ENCODE data around the gene LRRC32.
"Not testable (repeated sequence)": the region's sequence is repeated elsewhere in the genome, so short reads cannot be mapped to it uniquely, and the experiment has no call there.

Gene LRRC32

DNA sequence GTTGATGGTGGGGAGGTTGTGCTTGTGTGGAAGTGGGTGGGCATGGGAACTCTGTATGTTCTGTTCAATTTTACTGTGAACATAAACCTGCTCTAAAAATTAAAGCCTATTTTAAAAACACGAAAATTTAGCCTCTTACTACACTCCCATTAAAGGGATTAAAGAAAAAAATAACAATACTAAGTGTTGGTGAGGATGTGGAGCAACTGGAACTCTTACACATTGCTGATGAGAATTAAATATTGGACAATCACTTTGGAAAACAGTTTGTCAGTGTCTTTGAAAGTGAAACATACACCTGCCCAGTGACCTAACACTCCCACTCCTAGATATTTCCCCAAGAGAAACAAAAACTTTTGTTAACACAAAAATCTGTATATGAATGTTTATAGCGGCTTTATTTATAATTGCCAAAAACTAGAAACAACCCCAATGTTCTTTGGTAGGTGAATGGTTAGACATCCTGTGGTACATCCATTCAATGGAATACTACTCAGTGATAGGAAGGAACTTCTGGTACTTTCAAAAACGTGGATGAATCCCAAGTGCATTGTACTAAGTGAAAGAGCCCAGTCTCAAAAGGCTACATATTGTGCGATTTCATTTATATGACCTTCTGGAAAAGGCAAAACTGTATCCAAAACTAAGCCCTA, 23.5 kb downstream of the LRRC32 start:
- no peaks in the 10 kb centered on the region for H4K20me1 ChIP-seq (ENCODE audit: insufficient read depth)
- TF ChIP-seq, protein P1, sequence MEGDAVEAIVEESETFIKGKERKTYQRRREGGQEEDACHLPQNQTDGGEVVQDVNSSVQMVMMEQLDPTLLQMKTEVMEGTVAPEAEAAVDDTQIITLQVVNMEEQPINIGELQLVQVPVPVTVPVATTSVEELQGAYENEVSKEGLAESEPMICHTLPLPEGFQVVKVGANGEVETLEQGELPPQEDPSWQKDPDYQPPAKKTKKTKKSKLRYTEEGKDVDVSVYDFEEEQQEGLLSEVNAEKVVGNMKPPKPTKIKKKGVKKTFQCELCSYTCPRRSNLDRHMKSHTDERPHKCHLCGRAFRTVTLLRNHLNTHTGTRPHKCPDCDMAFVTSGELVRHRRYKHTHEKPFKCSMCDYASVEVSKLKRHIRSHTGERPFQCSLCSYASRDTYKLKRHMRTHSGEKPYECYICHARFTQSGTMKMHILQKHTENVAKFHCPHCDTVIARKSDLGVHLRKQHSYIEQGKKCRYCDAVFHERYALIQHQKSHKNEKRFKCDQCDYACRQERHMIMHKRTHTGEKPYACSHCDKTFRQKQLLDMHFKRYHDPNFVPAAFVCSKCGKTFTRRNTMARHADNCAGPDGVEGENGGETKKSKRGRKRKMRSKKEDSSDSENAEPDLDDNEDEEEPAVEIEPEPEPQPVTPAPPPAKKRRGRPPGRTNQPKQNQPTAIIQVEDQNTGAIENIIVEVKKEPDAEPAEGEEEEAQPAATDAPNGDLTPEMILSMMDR (conservative IDR thresholded peaks at IDR 0.05; ENCODE audit: low read depth, low read length) = no peak
- H3K4me1 ChIP-seq (ENCODE audit: low read depth, poor library complexity, severe bottlenecking) = no peaks in the 10 kb centered on the region
- H2AFZ ChIP-seq (ENCODE audit: low read depth) = no peak overlapping the region
- H3K27ac ChIP-seq = no peak overlapping the region
- H3K79me2 ChIP-seq (ENCODE audit: insufficient read depth, low read depth) = no peaks in the 10 kb centered on the region
- H3K4me2 ChIP-seq = no peak overlapping the region
- H3K27me3 ChIP-seq (ENCODE audit: insufficient read depth, low read depth) = no peaks in the 10 kb centered on the region
- no peak overlapping the region for H3K9ac ChIP-seq
- no peak overlapping the region for H3K4me3 ChIP-seq (IDR thresholded peaks at IDR 0.05; ENCODE audit: insufficient read depth, low read depth, low read length)
- H3K36me3 ChIP-seq (ENCODE audit: insufficient read depth) = no peaks in the 10 kb centered on the region

- no peak overlapping the region for H3K9ac ChIP-seq
- no peaks in the 10 kb centered on the region for H3K4me1 ChIP-seq (ENCODE audit: low read depth, poor library complexity, severe bottlenecking)
- H3K4me2 ChIP-seq = no peak overlapping the region
- no peaks in the 10 kb centered on the region for H3K36me3 ChIP-seq (ENCODE audit: insufficient read depth)
- no peak overlapping the region for H3K27ac ChIP-seq
- no peak overlapping the region for H2AFZ ChIP-seq (ENCODE audit: low read depth)
- H3K27me3 ChIP-seq (ENCODE audit: insufficient read depth, low read depth) = no peaks in the 10 kb centered on the region
- H4K20me1 ChIP-seq (ENCODE audit: insufficient read depth) = no peaks in the 10 kb centered on the region
- no peaks in the 10 kb centered on the region for H3K79me2 ChIP-seq (ENCODE audit: insufficient read depth, low read depth)
- H3K4me3 ChIP-seq (IDR thresholded peaks at IDR 0.05; ENCODE audit: insufficient read depth, low read depth, low read length) = no peak overlapping the region
- TF ChIP-seq, protein P1 (conservative IDR thresholded peaks at IDR 0.05; ENCODE audit: low read depth, low read length) = no peak
These were observed 26.0 kb downstream of the LRRC32 start for GRCh38 chr11:76644591-76644990.

- not testable (repeated sequence) for H3K4me3 ChIP-seq (IDR thresholded peaks at IDR 0.05; ENCODE audit: insufficient read depth, low read depth, low read length); H3K4me1 ChIP-seq (ENCODE audit: low read depth, poor library complexity, severe bottlenecking); H3K4me2 ChIP-seq; H4K20me1 ChIP-seq (ENCODE audit: insufficient read depth); H2AFZ ChIP-seq (ENCODE audit: low read depth); H3K79me2 ChIP-seq (ENCODE audit: insufficient read depth, low read depth); H3K27ac ChIP-seq; H3K9ac ChIP-seq; H3K36me3 ChIP-seq (ENCODE audit: insufficient read depth); H3K27me3 ChIP-seq (ENCODE audit: insufficient read depth, low read depth)
These were observed 26.8 kb downstream of the LRRC32 start for GRCh38 chr11:76643711-76644110.

DNA sequence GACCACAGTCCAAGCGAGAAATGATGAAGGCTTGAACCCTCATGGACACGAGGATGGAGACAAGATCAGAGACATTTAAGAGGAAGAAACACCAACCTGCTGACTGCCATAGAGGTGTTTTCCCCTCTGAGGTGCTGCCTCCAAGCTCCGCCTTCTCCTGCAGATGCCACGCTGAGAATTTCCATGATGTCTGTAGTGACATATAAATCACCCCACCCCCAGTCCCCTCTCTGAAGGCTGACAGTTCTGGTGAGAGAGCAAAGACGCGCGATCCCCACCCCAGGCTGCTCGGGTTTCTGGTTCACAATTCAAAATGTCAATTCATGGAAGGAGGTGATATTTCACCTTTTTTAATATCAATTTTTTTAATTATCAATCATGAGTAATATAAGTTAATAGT, 28.2 kb downstream of the LRRC32 start:
- Histone ChIP-seq H3K4me1 (ENCODE audit: low read depth, poor library complexity, severe bottlenecking) (no peaks in the 10 kb centered on the region), H3K4me2 (no peak overlapping the region), H3K4me3 (IDR thresholded peaks at IDR 0.05; ENCODE audit: insufficient read depth, low read depth, low read length) (no peak overlapping the region), H4K20me1 (ENCODE audit: insufficient read depth) (no peaks in the 10 kb centered on the region), H2AFZ (ENCODE audit: low read depth) (no peak overlapping the region), H3K27ac (no peak overlapping the region), H3K27me3 (ENCODE audit: insufficient read depth, low read depth) (no peaks in the 10 kb centered on the region), H3K36me3 (ENCODE audit: insufficient read depth) (no peaks in the 10 kb centered on the region), H3K79me2 (ENCODE audit: insufficient read depth, low read depth) (no peaks in the 10 kb centered on the region), H3K9ac (no peak overlapping the region)
- TF ChIP-seq, protein P1 (conservative IDR thresholded peaks at IDR 0.05; ENCODE audit: low read depth, low read length) = no peak

GRCh38 chr11:76641905-76642304, 28.6 kb downstream of the LRRC32 start:
- H3K79me2 ChIP-seq (ENCODE audit: insufficient read depth, low read depth) = no peaks in the 10 kb centered on the region
- no peak overlapping the region for H3K27ac ChIP-seq
- H3K36me3 ChIP-seq (ENCODE audit: insufficient read depth) = no peaks in the 10 kb centered on the region
- TF ChIP-seq, protein P1 (conservative IDR thresholded peaks at IDR 0.05; ENCODE audit: low read depth, low read length) = no peak
- H3K4me2 ChIP-seq = no peak overlapping the region
- H3K4me1 ChIP-seq (ENCODE audit: low read depth, poor library complexity, severe bottlenecking) = no peaks in the 10 kb centered on the region
- H3K27me3 ChIP-seq (ENCODE audit: insufficient read depth, low read depth) = no peaks in the 10 kb centered on the region
- no peak overlapping the region for H3K4me3 ChIP-seq (IDR thresholded peaks at IDR 0.05; ENCODE audit: insufficient read depth, low read depth, low read length)
- no peaks in the 10 kb centered on the region for H4K20me1 ChIP-seq (ENCODE audit: insufficient read depth)
- H3K9ac ChIP-seq = no peak overlapping the region
- H2AFZ ChIP-seq (ENCODE audit: low read depth) = no peak overlapping the region

Data from KMS-11 (cell line).